ENCODE measurements around the gene PSMA5.
A peak's percentile ranks its signal among the peaks of the same experiment; 100 is the strongest.
"Not testable (repeated sequence)": the region's sequence is repeated elsewhere in the genome, so short reads cannot be mapped to it uniquely, and the experiment has no call there.

Gene PSMA5

GRCh38 chr1:109432336-109432735 lies 6.1 kb upstream of the PSMA5 start:
- DNase-seq: no peak

GRCh38 chr1:109427171-109427467 lies 871 bp upstream of the PSMA5 start:
- no peak for DNase-seq

GRCh38 chr1:109425391-109426280 lies 612 bp downstream of the PSMA5 start:
- no peak for DNase-seq

- no peak for DNase-seq
Measured at GRCh38 chr1:109423498-109423897, 2.8 kb downstream of the PSMA5 start.

- DNase-seq: no peak
Measured at GRCh38 chr1:109412551-109412950, 13.7 kb downstream of the PSMA5 start.

GRCh38 chr1:109404838-109405237 lies 21.4 kb downstream of the PSMA5 start:
- no peak for DNase-seq

GRCh38 chr1:109402025-109402424 lies 24.2 kb downstream of the PSMA5 start:
- no peak for DNase-seq

- no peak for DNase-seq
Measured at GRCh38 chr1:109400035-109400655, 26.1 kb downstream of the PSMA5 start.

- DNase-seq: peak; percentile 95
Measured at GRCh38 chr1:109399326-109399957, 26.8 kb downstream of the PSMA5 start.

- DNase-seq: no peak
Measured at GRCh38 chr1:109398343-109399225, 27.7 kb downstream of the PSMA5 start.

GRCh38 chr1:109397581-109398342 lies 28.5 kb downstream of the PSMA5 start, which contains the start of gene SORT1:
SORT1 (minus strand) TSS chr1:109397918; CDS start chr1:109397892, 26 bp downstream.
- DNase-seq: peak; percentile 97

- peak; percentile 47 for DNase-seq
Measured at GRCh38 chr1:109396871-109397580, 29.2 kb downstream of the PSMA5 start.

- DNase-seq: no peak
Measured at GRCh38 chr1:109396513-109396839, 29.8 kb downstream of the PSMA5 start.

GRCh38 chr1:109395602-109396512 lies 30.4 kb downstream of the PSMA5 start:
- DNase-seq: no peak

GRCh38 chr1:109395282-109395599 lies 31.0 kb downstream of the PSMA5 start:
- not testable (repeated sequence) for DNase-seq

GRCh38 chr1:109394591-109395281 lies 31.5 kb downstream of the PSMA5 start:
- no peak for DNase-seq

GRCh38 chr1:109393617-109394233 lies 32.5 kb downstream of the PSMA5 start:
- DNase-seq: no peak

- peak; percentile 58 for DNase-seq
Measured at GRCh38 chr1:109392788-109393616, 33.2 kb downstream of the PSMA5 start.
